Left kidney (tissue), 2 donors: ENCODE measurements around the gene PPT1. TPM values are rescaled to one million over a fixed set of nuclear protein-coding genes. Genes with fewer than 3 reads are reported as not detected.

ENCODE experiments used
- DNase-seq: peaks from one replicate; pipeline ENCODE4 v3.0.0-alpha.2; 2013
- polyA plus RNA-seq: library from polyadenylated mRNA; unstranded; fragments of 120-200 nt; gene quantifications from one replicate; pipeline ENCODE4 v1.2.1, GENCODE V29; 2013; ENCODE audit not compliant: insufficient read length

PPT1 gene
- polyA plus RNA-seq, 1 donor, result 110 TPM

DNA sequence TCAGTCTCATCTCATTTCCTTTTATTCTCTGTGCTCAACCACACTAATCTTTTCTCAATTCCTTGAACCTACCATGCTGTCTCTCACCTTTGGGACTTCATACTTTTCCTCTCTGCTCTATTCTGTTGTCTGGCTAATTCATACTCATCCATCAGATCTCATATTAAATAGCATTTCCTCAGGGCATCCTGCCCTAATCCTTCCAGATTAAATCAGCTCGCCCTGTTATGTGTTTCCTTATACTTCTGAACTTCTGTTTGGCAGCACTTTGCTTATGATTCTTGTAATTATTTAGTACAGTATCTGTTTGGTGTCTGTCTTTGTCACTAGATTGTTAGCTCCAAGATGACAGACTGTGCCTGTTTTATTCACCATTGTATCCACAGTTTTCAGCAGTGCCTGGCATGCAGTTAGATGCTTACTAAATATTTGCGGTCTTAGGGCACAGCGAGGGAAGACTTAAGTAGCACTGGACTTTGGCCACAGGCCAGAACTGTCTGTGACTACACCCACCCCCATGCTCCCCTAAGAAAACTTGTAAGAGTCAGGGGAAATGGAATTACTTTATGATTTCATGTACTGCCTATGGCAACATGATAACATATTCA is 66.4 kb downstream of the PPT1 start:
- DNase-seq, result no peak

DNA sequence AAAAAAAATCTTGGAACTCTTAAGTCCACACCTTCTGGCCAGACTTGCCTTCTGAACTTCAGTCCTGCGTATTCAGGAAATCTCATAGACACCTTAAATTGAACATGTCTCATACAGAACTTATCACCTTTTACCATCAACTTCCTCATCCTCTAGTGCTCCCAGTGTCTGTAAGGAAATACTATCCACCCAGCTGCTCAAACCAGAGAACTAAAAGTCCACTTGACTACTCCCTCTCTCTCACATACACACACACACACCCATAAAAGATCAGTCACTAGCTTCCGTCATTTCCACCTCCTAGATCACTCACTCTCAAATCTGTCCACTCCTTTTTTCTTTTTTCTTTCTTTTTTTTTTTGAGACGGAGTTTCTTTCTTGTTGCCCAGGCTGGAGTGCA is 67.4 kb downstream of the PPT1 start:
- DNase-seq, result no peak

DNA sequence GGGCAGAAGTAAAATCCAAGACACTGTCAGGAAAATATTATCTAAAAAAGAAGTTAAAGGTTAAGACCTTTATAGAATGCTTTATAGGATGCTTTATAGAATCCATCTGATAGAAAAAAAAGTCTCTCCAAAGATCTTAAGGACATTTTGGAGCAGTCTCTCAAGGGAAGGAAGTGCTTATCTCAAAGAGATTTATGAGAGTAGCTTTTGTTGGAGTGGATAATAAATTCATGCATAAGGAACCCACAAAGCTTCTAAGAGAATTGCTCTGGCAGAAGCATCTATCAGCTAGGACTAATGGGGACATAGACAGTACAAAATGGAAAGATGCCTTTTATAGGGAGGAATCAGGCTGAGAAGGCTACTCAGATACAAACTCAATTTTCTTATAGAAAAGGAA is 69.4 kb downstream of the PPT1 start:
- DNase-seq, result no peak

DNA sequence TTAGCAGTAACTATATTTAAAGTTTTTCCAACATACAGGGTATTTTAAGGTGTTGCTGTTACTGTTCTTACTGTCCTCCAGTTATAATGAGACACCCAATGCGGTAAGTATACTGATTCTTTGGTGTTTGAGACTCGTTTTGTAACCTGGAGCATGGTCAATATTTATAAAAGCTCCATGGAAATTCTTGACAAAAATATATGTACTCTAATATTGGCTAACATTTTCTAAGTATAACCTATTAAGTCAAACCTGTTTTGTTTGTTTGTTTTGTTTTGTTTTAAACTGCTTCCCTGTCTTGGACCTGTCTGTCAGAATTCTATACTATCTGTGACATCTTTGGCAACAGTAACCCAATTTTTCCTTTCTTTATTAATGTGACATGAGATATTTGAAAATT is 72.4 kb downstream of the PPT1 start:
- DNase-seq, result no peak

DNA sequence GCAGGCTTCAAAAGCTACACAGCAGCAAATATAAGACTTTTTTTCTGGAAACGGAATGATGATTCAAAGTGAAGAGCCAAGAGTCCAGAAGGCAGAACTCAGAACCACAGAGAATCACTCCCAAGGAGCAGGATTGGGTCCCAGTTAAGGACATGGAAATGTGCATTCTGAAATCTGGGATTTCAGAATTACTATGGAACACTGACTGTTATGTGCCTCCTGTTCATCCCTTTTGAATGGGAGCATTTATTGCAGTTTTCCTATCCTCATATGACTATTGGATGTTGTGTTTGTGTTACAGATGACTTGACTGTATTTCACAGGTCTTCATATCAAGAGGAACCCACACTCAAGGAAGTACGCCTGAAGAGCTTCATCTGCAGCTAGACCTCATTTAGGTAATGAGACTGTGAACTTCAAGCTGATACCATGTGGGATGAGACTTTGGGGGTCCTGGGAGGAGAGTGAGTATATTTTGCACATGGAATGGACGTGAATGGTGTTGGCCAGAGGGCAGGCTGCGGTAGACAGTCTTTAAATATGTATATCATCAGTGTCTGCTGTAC is 73.6 kb downstream of the PPT1 start:
- DNase-seq, result no peak

Other genes with a start within 250 kb of the PPT1 start
- 51.3 TPM for gene TRIT1, start 213.7 kb downstream of the PPT1 start, polyA plus RNA-seq
- gene MYCL, start 195.3 kb downstream of the PPT1 start, polyA plus RNA-seq, result 7.1 TPM
- gene MFSD2A, start 142.1 kb downstream of the PPT1 start, polyA plus RNA-seq, result 2.0 TPM
- 187 TPM for gene CAP1, start 56.5 kb downstream of the PPT1 start, polyA plus RNA-seq
- 28.4 TPM for gene RLF, start 64.1 kb upstream of the PPT1 start, polyA plus RNA-seq
- not detected for gene TMCO2, start 150.7 kb upstream of the PPT1 start, polyA plus RNA-seq
- gene ZMPSTE24, start 161.0 kb upstream of the PPT1 start, polyA plus RNA-seq, result 61.2 TPM
- 21.1 TPM for gene COL9A2, start 220.0 kb upstream of the PPT1 start, polyA plus RNA-seq